HCT116 (cell line): Measurements from ENCODE around the gene FTO. TPM values are rescaled to one million over a fixed set of nuclear protein-coding genes. Genes with fewer than 3 reads are reported as not detected.
A peak's percentile ranks its signal among the peaks of the same experiment; 100 is the strongest.

Source experiments
- ATAC-seq: fragments of 200-7000 bp; cut with Tn5 transposase; 2 replicates; pipeline ENCODE4 v1.9.1; 2020; ENCODE audit warnings: mild to moderate bottlenecking, moderate library complexity
- BruUV-seq: library from RNA; stranded (reverse); fragments of 400-500 nt; replicated peaks from 2 replicates; lab custom pipeline; 2021; lab: Mats Ljungman, UMichigan
- CTCF ChIA-PET: fragments of 300-600 bp; sonication (Branson Sonifier 250); formaldehyde crosslinking; loops from one replicate; lab custom pipeline; 2021; ENCODE audit warnings: antibody characterized with exemption; lab: Charles Lee
- POLR2A ChIA-PET: fragments of 300-600, 350-600 bp; sonication (Branson Sonifier 250); formaldehyde crosslinking; loops from one replicate; lab custom pipeline; 2021; ENCODE audit warnings: antibody characterized with exemption; lab: Charles Lee
- RAD21 ChIA-PET, 2 experiments: fragments of 300-600 bp; sonication (Branson Sonifier 250); formaldehyde crosslinking; loops; one replicate each; lab custom pipeline; 2023; ENCODE audit warnings: low total read pairs in 2 of 2; ENCODE audit not compliant: uncharacterized antibody in 2 of 2, unreplicated experiment in 2 of 2, low non-redundant PET in 1 of 2; lab: Charles Lee
- DNase-seq: peaks from one replicate; pipeline ENCODE4 v3.0.0-alpha.2; 2010; ENCODE audit warnings: low read depth, low spot score
- H2AFZ ChIP-seq: fragments of 200-600 bp; shearing (Covaris generic), sonication (generic); 2 replicates; pipeline ENCODE4 v1.6.1; 2017; ENCODE audit warnings: low read depth, mixed run types, mixed read lengths, antibody characterized with exemption, low read length; ENCODE audit not compliant: poor library complexity, severe bottlenecking
- H3K27ac ChIP-seq: 2 replicates; pipeline ENCODE4 v1.5.1; 2012; ENCODE audit warnings: low read depth, low read length
- H3K27me3 ChIP-seq: fragments of 200-600 bp; sonication (generic); 2 replicates; pipeline ENCODE4 v1.6.1; 2016; ENCODE audit warnings: mixed run types, low read length, mixed read lengths; ENCODE audit not compliant: insufficient read depth
- H3K36me3 ChIP-seq, 2 experiments: fragments of 200-500 bp in 1 of 2; fragments of 200-600 bp in 1 of 2; sonication (Bioruptor generic) in 1 of 2; sonication (generic) in 1 of 2; 2 replicates each; pipeline versions ENCODE4 v1.5.1 to v1.6.1; 2014 to 2016; ENCODE audit warnings: low read length in 2 of 2, inconsistent platforms in 1 of 2, mixed read lengths in 1 of 2, mixed run types in 1 of 2; ENCODE audit not compliant: insufficient read depth in 2 of 2, control insufficient read depth in 1 of 2
- H3K4me1 ChIP-seq, 2 experiments: fragments of 200-600 bp in 1 of 2; sonication (generic) in 1 of 2; 2 replicates each; pipeline versions ENCODE4 v1.5.1 to v1.6.1; 2012 to 2017; ENCODE audit warnings: low read length in 2 of 2, inconsistent platforms in 1 of 2, mild to moderate bottlenecking in 1 of 2, mixed read lengths in 1 of 2, mixed run types in 1 of 2, moderate library complexity in 1 of 2; ENCODE audit not compliant: insufficient read depth in 2 of 2, control insufficient read depth in 1 of 2
- H3K4me2 ChIP-seq: fragments of 200-600 bp; sonication (generic); 2 replicates; pipeline ENCODE4 v1.6.1; 2017; ENCODE audit warnings: mixed run types, low read length, mixed read lengths
- H3K4me3 ChIP-seq, 2 experiments: fragments of 200-600 bp in 1 of 2; sonication (generic) in 1 of 2; replicated peaks in 1 of 2; 2 replicates each; pipeline ENCODE4 v1.5.1; 2011 to 2016; ENCODE audit warnings: low read length in 2 of 2, control low read depth in 1 of 2, low read depth in 1 of 2, mild to moderate bottlenecking in 1 of 2, mixed read lengths in 1 of 2, mixed run types in 1 of 2
- H3K79me2 ChIP-seq: fragments of 200-600 bp; sonication (generic); 2 replicates; pipeline ENCODE4 v1.6.1; 2017; ENCODE audit warnings: mild to moderate bottlenecking, mixed run types, low read length, moderate library complexity, mixed read lengths; ENCODE audit not compliant: insufficient read depth
- H3K9ac ChIP-seq: fragments of 200-600 bp; sonication (generic); 2 replicates; pipeline ENCODE4 v1.6.1; 2016; ENCODE audit warnings: low read length, mixed read lengths
- H3K9me2 ChIP-seq: fragments of 200-600 bp; sonication (generic), shearing (Covaris generic); 2 replicates; pipeline ENCODE4 v1.6.1; 2017; ENCODE audit warnings: mixed run types, mild to moderate bottlenecking, moderate library complexity; ENCODE audit not compliant: insufficient read depth
- H3K9me3 ChIP-seq, 2 experiments: fragments of 200-500 bp in 1 of 2; fragments of 200-600 bp in 1 of 2; sonication (Bioruptor generic) in 1 of 2; sonication (generic) in 1 of 2; 2 replicates each; pipeline ENCODE4 v1.6.1; 2014 to 2017; ENCODE audit warnings: low read length in 2 of 2, mixed read lengths in 2 of 2, inconsistent platforms in 1 of 2, low read depth in 1 of 2, mild to moderate bottlenecking in 1 of 2, mixed run types in 1 of 2, moderate library complexity in 1 of 2; ENCODE audit not compliant: control insufficient read depth in 1 of 2, insufficient read depth in 1 of 2
- H4K20me1 ChIP-seq: fragments of 200-600 bp; sonication (generic), shearing (Covaris generic); 2 replicates; pipeline ENCODE4 v1.6.1; 2017; ENCODE audit warnings: mixed run types, mild to moderate bottlenecking, moderate library complexity; ENCODE audit not compliant: insufficient read depth
- CBX3 ChIP-seq: IDR thresholded peaks from 2 replicates; pipeline ENCODE4 v1.6.1; 2012; ENCODE audit warnings: low read depth
- CEBPB ChIP-seq: IDR thresholded peaks from 2 replicates; pipeline ENCODE4 v1.6.1; 2012; ENCODE audit warnings: low read depth
- ELF1 ChIP-seq: IDR thresholded peaks from 2 replicates; pipeline ENCODE4 v1.6.1; 2012; ENCODE audit warnings: low read depth, borderline replicate concordance
- EZH2 ChIP-seq: fragments of 200-600 bp; sonication (generic); IDR thresholded peaks from 2 replicates; pipeline ENCODE4 v1.6.1; 2017; ENCODE audit warnings: antibody characterized with exemption, mixed run types
- EZH2phosphoT487 ChIP-seq: fragments of 200-600 bp; IDR thresholded peaks from 2 replicates; pipeline ENCODE4 v1.6.1; 2018; ENCODE audit warnings: antibody characterized with exemption, borderline replicate concordance
- FOSL1 ChIP-seq: IDR thresholded peaks from 2 replicates; pipeline ENCODE4 v1.6.1; 2012; ENCODE audit warnings: low read depth
- JUND ChIP-seq: IDR thresholded peaks from 2 replicates; pipeline ENCODE4 v1.6.1; 2012
- MAX ChIP-seq: IDR thresholded peaks from 2 replicates; pipeline ENCODE4 v1.6.1; 2012
- RAD21 ChIP-seq: IDR thresholded peaks from 2 replicates; pipeline ENCODE4 v1.6.1; 2012; ENCODE audit warnings: low read depth, mild to moderate bottlenecking
- REST ChIP-seq: IDR thresholded peaks from 2 replicates; pipeline ENCODE4 v1.6.1; 2012; ENCODE audit warnings: low read depth
- SP1 ChIP-seq: IDR thresholded peaks from 2 replicates; pipeline ENCODE4 v1.6.1; 2012; ENCODE audit warnings: low read depth
- TCF7L2 ChIP-seq: IDR thresholded peaks from 2 replicates; pipeline ENCODE4 v1.7.0; 2011; ENCODE audit warnings: borderline replicate concordance, inconsistent platforms; ENCODE audit not compliant: insufficient read depth, insufficient read length; ENCODE audit errors: extremely low read depth
- YY1 ChIP-seq: IDR thresholded peaks from 2 replicates; pipeline ENCODE4 v1.6.1; 2011; ENCODE audit warnings: low read length, low read depth, moderate library complexity, mild to moderate bottlenecking; ENCODE audit not compliant: insufficient replicate concordance; ENCODE audit errors: extremely low read depth
- ZFX ChIP-seq: fragments of 450-650 bp; IDR thresholded peaks from 2 replicates; pipeline ENCODE4 v1.6.1; 2017
- intact Hi-C: fragments of 100-400 bp; cut with micrococcal nuclease; formaldehyde crosslinking; loops from 2 replicates; pipeline ENCODE4 v1.10.0; 2022
- total RNA-seq: library from RNA; stranded (reverse); gene quantifications from one replicate; pipeline ENCODE4 v1.2.1, GENCODE V29; 2021; ENCODE audit not compliant: unreplicated experiment
- TF ChIP-seq, protein P1 (sequence below), 3 experiments: fragments of 200-600 bp in 1 of 3; sonication (generic) in 1 of 3; IDR thresholded peaks in 2 of 3; conservative IDR thresholded peaks in 1 of 3; 2 replicates each; pipeline ENCODE4 v1.5.1; 2012 to 2017; ENCODE audit warnings: low read depth in 2 of 3, low read length in 2 of 3, antibody characterized with exemption in 1 of 3, borderline replicate concordance in 1 of 3, control low read depth in 1 of 3, mild to moderate bottlenecking in 1 of 3, mixed read lengths in 1 of 3, mixed run types in 1 of 3, moderate library complexity in 1 of 3; ENCODE audit not compliant: insufficient read depth in 1 of 3

FTO gene
- total RNA-seq, 1 experiment from 2014 or later: 55.2 TPM

DNA sequence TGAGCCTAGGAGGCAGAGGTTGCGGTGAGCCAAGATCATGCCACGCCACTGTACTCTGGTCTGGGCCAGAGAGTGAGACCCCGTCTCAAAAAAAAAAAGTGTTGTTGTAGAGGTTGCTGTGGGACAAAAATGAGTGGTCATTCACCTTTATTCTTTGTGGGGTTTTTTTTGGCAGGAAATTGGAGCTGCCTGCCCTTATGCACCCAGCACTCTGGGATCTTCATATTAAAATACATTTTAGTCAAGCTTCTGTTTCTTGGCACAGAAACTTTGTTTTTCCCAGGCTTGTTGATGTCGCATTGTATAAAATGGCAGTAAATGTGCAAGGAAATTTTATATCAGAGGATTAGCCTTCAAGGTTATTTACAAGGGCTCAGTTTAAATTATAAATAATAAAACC lies 174.3 kb downstream of the FTO start:
- no TSS peak for BruUV-seq
- H3K9me2 ChIP-seq: no peaks in the 10 kb centered on the region
- no peaks in the 10 kb centered on the region for H3K27me3 ChIP-seq
- no peak overlapping the region for H3K4me2 ChIP-seq
- H3K9ac ChIP-seq: no peak overlapping the region
- RAD21 ChIA-PET: no interaction called here
- H3K79me2 ChIP-seq: no peaks in the 10 kb centered on the region
- H2AFZ ChIP-seq: no peak overlapping the region
- CTCF ChIA-PET: interaction anchor here (1.7 kb wide), 1 partner anchor 14 kb away, joined by 5 read pairs; no protein-coding TSS in a partner anchor
- H3K9me3 ChIP-seq: no peaks in the 10 kb centered on the region
- no peaks in the 10 kb centered on the region for H3K4me1 ChIP-seq
- POLR2A ChIA-PET: no interaction called here
- DNase-seq (no peak), ATAC-seq (no peak)
- intact Hi-C loops: no loop called here
- no peaks in the 10 kb centered on the region for H4K20me1 ChIP-seq
- H3K36me3 ChIP-seq: no peaks in the 10 kb centered on the region
- H3K4me3 ChIP-seq: no peak overlapping the region
- H3K27ac ChIP-seq: no peak overlapping the region
- no peak for TF ChIP-seq FOSL1

GRCh38 chr16:53881371-53881770 lies 177.4 kb downstream of the FTO start:
- intact Hi-C loops: no loop called here
- Histone ChIP-seq H3K9me2 (no peaks in the 10 kb centered on the region), H2AFZ (no peak overlapping the region), H4K20me1 (no peaks in the 10 kb centered on the region), H3K36me3 (no peaks in the 10 kb centered on the region), H3K4me2 (no peak overlapping the region), H3K79me2 (no peaks in the 10 kb centered on the region), H3K4me3 (no peak overlapping the region), H3K9ac (no peak overlapping the region), H3K4me1 (no peaks in the 10 kb centered on the region), H3K27ac (no peak overlapping the region), H3K27me3 (no peaks in the 10 kb centered on the region), H3K9me3 (no peaks in the 10 kb centered on the region)
- no TSS peak for BruUV-seq
- TF ChIP-seq MAX: peak; percentile 35; the same call in 1 of the 2 replicates
- TF ChIP-seq RAD21: no peak
- TF ChIP-seq ZFX: no peak
- TF ChIP-seq FOSL1: 0 out of 2 replicates have a peak, but pooled peaks have one; percentile 31
- TF ChIP-seq JUND: 0 out of 2 replicates have a peak, but pooled peaks have one; percentile 25
- TF ChIP-seq CEBPB: peak; percentile 91
- no peak for TF ChIP-seq ELF1
- no peak for TF ChIP-seq YY1
- no peak for TF ChIP-seq CBX3
- no peak for TF ChIP-seq REST
- TF ChIP-seq, protein P1, sequence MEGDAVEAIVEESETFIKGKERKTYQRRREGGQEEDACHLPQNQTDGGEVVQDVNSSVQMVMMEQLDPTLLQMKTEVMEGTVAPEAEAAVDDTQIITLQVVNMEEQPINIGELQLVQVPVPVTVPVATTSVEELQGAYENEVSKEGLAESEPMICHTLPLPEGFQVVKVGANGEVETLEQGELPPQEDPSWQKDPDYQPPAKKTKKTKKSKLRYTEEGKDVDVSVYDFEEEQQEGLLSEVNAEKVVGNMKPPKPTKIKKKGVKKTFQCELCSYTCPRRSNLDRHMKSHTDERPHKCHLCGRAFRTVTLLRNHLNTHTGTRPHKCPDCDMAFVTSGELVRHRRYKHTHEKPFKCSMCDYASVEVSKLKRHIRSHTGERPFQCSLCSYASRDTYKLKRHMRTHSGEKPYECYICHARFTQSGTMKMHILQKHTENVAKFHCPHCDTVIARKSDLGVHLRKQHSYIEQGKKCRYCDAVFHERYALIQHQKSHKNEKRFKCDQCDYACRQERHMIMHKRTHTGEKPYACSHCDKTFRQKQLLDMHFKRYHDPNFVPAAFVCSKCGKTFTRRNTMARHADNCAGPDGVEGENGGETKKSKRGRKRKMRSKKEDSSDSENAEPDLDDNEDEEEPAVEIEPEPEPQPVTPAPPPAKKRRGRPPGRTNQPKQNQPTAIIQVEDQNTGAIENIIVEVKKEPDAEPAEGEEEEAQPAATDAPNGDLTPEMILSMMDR (IDR thresholded peaks at IDR 0.05 in 2 of 3, conservative IDR thresholded peaks at IDR 0.05 in 1 of 3; ENCODE audit: borderline replicate concordance in 1 of 3, insufficient read depth in 1 of 3, low read depth in 2 of 3, low read length in 2 of 3): no peak
- TF ChIP-seq EZH2: no peak
- TF ChIP-seq TCF7L2: no peak
- TF ChIP-seq SP1: no peak
- TF ChIP-seq EZH2phosphoT487: no peak
- RAD21 ChIA-PET: no interaction called here
- POLR2A ChIA-PET: no interaction called here
- peak; percentile 44 for DNase-seq
- CTCF ChIA-PET: no interaction called here
- no peak for ATAC-seq
